IMR-90 (cell line): ENCODE measurements around the gene MCRS1. TPM values are rescaled to one million over a fixed set of nuclear protein-coding genes. Genes with fewer than 3 reads are reported as not detected.

Source experiments
- ATAC-seq: fragments of 200-7000 bp; cut with Tn5 transposase; 2 replicates; pipeline ENCODE4 v1.9.1; 2020; ENCODE audit warnings: low read depth, mild to moderate bottlenecking, moderate library complexity
- BruUV-seq: library from RNA; stranded (reverse); fragments of 400-500 nt; replicated peaks from 2 replicates; lab custom pipeline; 2021; lab: Mats Ljungman, UMichigan
- CTCF ChIA-PET: fragments of 300-600 bp; formaldehyde crosslinking; extraction: SDS; loops from one replicate; lab custom pipeline; 2021; ENCODE audit warnings: antibody characterized with exemption; lab: Yijun Ruan, JAX
- POLR2A ChIA-PET: fragments of 300-600 bp; sonication (Branson Sonifier 250); formaldehyde crosslinking; loops from one replicate; lab custom pipeline; 2022; ENCODE audit warnings: antibody characterized with exemption; ENCODE audit not compliant: unreplicated experiment; lab: Charles Lee
- DNase-seq: peaks from one replicate; pipeline ENCODE4 v3.0.0; 2013
- H2AFZ ChIP-seq: replicated peaks from 2 replicates; pipeline ENCODE3; 2013; ENCODE audit warnings: low read length, mild to moderate bottlenecking; ENCODE audit not compliant: poor library complexity
- H2AK5ac ChIP-seq: 2 replicates; pipeline ENCODE4 v1.6.1; 2013; ENCODE audit warnings: low read depth, low read length, inconsistent platforms
- H2AK9ac ChIP-seq: replicated peaks from 2 replicates; pipeline ENCODE3; 2013; ENCODE audit warnings: mild to moderate bottlenecking, low read depth, low read length, moderate library complexity; ENCODE audit not compliant: poor library complexity
- H2BK120ac ChIP-seq: 2 replicates; pipeline ENCODE4 v1.6.1; 2013; ENCODE audit warnings: low read depth, low read length, inconsistent platforms
- H2BK15ac ChIP-seq: 3 replicates; pipeline ENCODE4 v1.6.1; 2013; ENCODE audit warnings: low read depth, low read length, inconsistent platforms
- H2BK20ac ChIP-seq: 2 replicates; pipeline ENCODE4 v1.6.1; 2013; ENCODE audit warnings: low read depth, mild to moderate bottlenecking, inconsistent platforms, low read length, moderate library complexity
- H2BK5ac ChIP-seq: 2 replicates; pipeline ENCODE4 v1.6.1; 2013; ENCODE audit warnings: mild to moderate bottlenecking, low read depth, low read length, inconsistent platforms; ENCODE audit not compliant: poor library complexity, severe bottlenecking
- H3K14ac ChIP-seq: replicated peaks from 2 replicates; pipeline ENCODE4 v1.6.1; 2013; ENCODE audit warnings: low read depth, low read length, inconsistent platforms
- H3K18ac ChIP-seq: 2 replicates; pipeline ENCODE4 v1.6.1; 2013; ENCODE audit warnings: low read depth, low read length, control low read depth
- H3K23ac ChIP-seq: 2 replicates; pipeline ENCODE4 v1.6.1; 2013; ENCODE audit warnings: low read depth, low read length, inconsistent platforms
- H3K27ac ChIP-seq: 2 replicates; pipeline ENCODE4 v1.5.1; 2013; ENCODE audit warnings: mild to moderate bottlenecking, control low read depth, low read length; ENCODE audit not compliant: insufficient read depth
- H3K27me3 ChIP-seq: 2 replicates; pipeline ENCODE4 v1.6.1; 2013; ENCODE audit warnings: low read length; ENCODE audit not compliant: control insufficient read depth, insufficient read depth
- H3K36me3 ChIP-seq: 2 replicates; pipeline ENCODE4 v1.6.1; 2013; ENCODE audit warnings: low read length, mixed read lengths; ENCODE audit not compliant: control insufficient read depth, insufficient read depth
- H3K4ac ChIP-seq: 2 replicates; pipeline ENCODE4 v1.6.1; 2013; ENCODE audit warnings: low read depth, low read length, inconsistent platforms
- H3K4me1 ChIP-seq: 2 replicates; pipeline ENCODE4 v1.6.1; 2013; ENCODE audit warnings: low read length, mixed read lengths; ENCODE audit not compliant: control insufficient read depth, insufficient read depth
- H3K4me2 ChIP-seq: 2 replicates; pipeline ENCODE4 v1.6.1; 2013; ENCODE audit warnings: low read depth, mild to moderate bottlenecking, control low read depth, low read length, moderate library complexity
- H3K4me3 ChIP-seq: 2 replicates; pipeline ENCODE4 v1.5.1; 2013; ENCODE audit warnings: low read depth, mild to moderate bottlenecking, control low read depth, low read length, moderate library complexity; ENCODE audit not compliant: insufficient read depth
- H3K56ac ChIP-seq: 2 replicates; pipeline ENCODE4 v1.6.1; 2013; ENCODE audit warnings: low read length, inconsistent platforms; ENCODE audit not compliant: insufficient read depth; ENCODE audit errors: extremely low read depth
- H3K79me1 ChIP-seq, 2 experiments: 2 replicates each; pipeline ENCODE4 v1.6.1; 2013; ENCODE audit warnings: low read length in 2 of 2, inconsistent platforms in 1 of 2, low read depth in 1 of 2
- H3K9ac ChIP-seq: 2 replicates; pipeline ENCODE4 v1.6.1; 2013; ENCODE audit warnings: low read depth, low read length, control low read depth
- H3K9me1 ChIP-seq: 2 replicates; pipeline ENCODE4 v1.6.1; 2013; ENCODE audit warnings: low read length, inconsistent platforms; ENCODE audit not compliant: insufficient read depth
- H3K9me3 ChIP-seq: 2 replicates; pipeline ENCODE4 v1.6.1; 2013; ENCODE audit warnings: low read length; ENCODE audit not compliant: control insufficient read depth, insufficient read depth
- H4K20me1 ChIP-seq: 2 replicates; pipeline ENCODE4 v1.6.1; 2013; ENCODE audit warnings: low read length, inconsistent platforms; ENCODE audit not compliant: insufficient read depth
- H4K5ac ChIP-seq: 2 replicates; pipeline ENCODE4 v1.6.1; 2013; ENCODE audit warnings: mild to moderate bottlenecking, low read depth, low read length, control low read depth
- H4K8ac ChIP-seq, 2 experiments: 2 replicates each; pipeline ENCODE4 v1.6.1; 2013; ENCODE audit warnings: low read depth in 2 of 2, low read length in 2 of 2, control low read depth in 1 of 2, inconsistent platforms in 1 of 2
- H4K91ac ChIP-seq: 2 replicates; pipeline ENCODE4 v1.6.1; 2013; ENCODE audit warnings: low read depth, low read length, inconsistent platforms; ENCODE audit not compliant: insufficient read depth
- MAFK ChIP-seq: IDR thresholded peaks from 2 replicates; pipeline ENCODE4 v1.6.1; 2012; ENCODE audit warnings: low read depth, low read length, improper control_type of control experiment
- WGBS, 2 experiments: methylation state at CpG; one replicate each; pipeline versions ENCODE4 v1.1.5 to v1.1.7; 2013; ENCODE audit warnings: missing lambda C conversion rate in 2 of 2; ENCODE audit not compliant: insufficient read length in 1 of 2; ENCODE audit errors: extremely low coverage in 2 of 2; 5-methylcytosine and 5-hydroxymethylcytosine counted together
- dilution Hi-C: fragments of 300-500 bp; cut with HindIII; formaldehyde crosslinking; loops from one replicate; pipeline ENCODE4 v1.14.3; 2018; ENCODE audit warnings: low sequenced_read_pairs; ENCODE audit not compliant: unreplicated experiment
- in situ Hi-C: fragments of 300-500 bp; cut with MboI; formaldehyde crosslinking; loops from 3 replicates; pipeline ENCODE4 v1.14.3; 2019; ENCODE audit warnings: low sequenced_read_pairs, inconsistent platforms, mixed read lengths
- intact Hi-C: fragments of 100-400 bp; cut with micrococcal nuclease; formaldehyde crosslinking; loops from 2 replicates; pipeline ENCODE4 v1.10.0; 2022
- polyA plus RNA-seq, 3 experiments: library from polyadenylated mRNA; depleted of rRNA; stranded (reverse); fragments of >200 nt; gene quantifications; 2 replicates each; pipeline ENCODE4 v1.2.3, GENCODE V29; 2012; ENCODE audit warnings: low replicate concordance in 1 of 3
- total RNA-seq: library from RNA; depleted of rRNA; stranded (reverse); fragments of >200 nt; gene quantifications from 2 replicates; pipeline ENCODE4 v1.2.3, GENCODE V29; 2012

MCRS1 gene
- total and polyA plus RNA-seq, 2 of the 4 experiments (the other 2 are of a cell fraction) = 72.9 to 73.2 TPM

- DNase-seq (no peak), ATAC-seq (no peak)
- H2BK5ac ChIP-seq = no peak overlapping the region
- no peak overlapping the region for H3K4ac ChIP-seq
- H3K9me3 ChIP-seq = no peaks in the 10 kb centered on the region
- no peak overlapping the region for H2BK120ac ChIP-seq
- H3K14ac ChIP-seq = no peak overlapping the region
- intact Hi-C loops (no loop called here), dilution Hi-C loops (no loop called here), in situ Hi-C loops (no loop called here)
- no peaks in the 10 kb centered on the region for H4K20me1 ChIP-seq
- no peak overlapping the region for H4K8ac ChIP-seq
- peaks cover 9% of the 10 kb centered on the region for H3K36me3 ChIP-seq
- no peak overlapping the region for H4K5ac ChIP-seq
- CTCF ChIA-PET = interaction anchor here (0.6 to 1.3 kb wide), 5 partner anchors 10 to 196 kb away, joined by 3 to 4 read pairs (median 4); no protein-coding TSS in a partner anchor
- no peaks in the 10 kb centered on the region for H3K79me1 ChIP-seq
- no TSS peak for BruUV-seq
- peaks cover 45% of the 10 kb centered on the region for H3K27me3 ChIP-seq
- H3K4me3 ChIP-seq = no peak overlapping the region
- no peak overlapping the region for H2AK9ac ChIP-seq
- WGBS, 2 experiments = no CpG with 5 or more reads among the region's 8 CpGs
- H3K4me2 ChIP-seq = no peak overlapping the region
- no peak overlapping the region for H2BK20ac ChIP-seq
- no peak overlapping the region for H2AK5ac ChIP-seq
- no peak overlapping the region for H3K9ac ChIP-seq
- H2AFZ ChIP-seq = no peak overlapping the region
- no peak overlapping the region for H3K56ac ChIP-seq
- H4K91ac ChIP-seq = no peak overlapping the region
- peaks cover 3% of the 10 kb centered on the region; the same call in 1 of the 2 replicates for H3K4me1 ChIP-seq
- H3K27ac ChIP-seq = no peak overlapping the region
- POLR2A ChIA-PET = no interaction called here
- H2BK15ac ChIP-seq = no peak overlapping the region
- TF ChIP-seq MAFK = no peak
- no peak overlapping the region; the same call in 1 of the 2 replicates for H3K23ac ChIP-seq
- H3K9me1 ChIP-seq = no peaks in the 10 kb centered on the region
- H3K18ac ChIP-seq = no peak overlapping the region
These were observed 15.0 kb downstream of the MCRS1 start for GRCh38 chr12:49552899-49553298.
